Vagina (tissue), 2 donors: ENCODE measurements around the gene PPP2R2C. TPM values are rescaled to one million over a fixed set of nuclear protein-coding genes. Genes with fewer than 3 reads are reported as not detected.

Source experiments
- DNase-seq, 2 donors: peaks; one replicate each; pipeline ENCODE4 v3.0.0-alpha.2; 2017; ENCODE audit errors: extremely low spot score in 2 of 2
- H3K27ac ChIP-seq: fragments of 200-600 bp; sonication (generic); one replicate; pipeline ENCODE4 v1.5.1; 2019
- H3K27me3 ChIP-seq: fragments of 200-600 bp; sonication (generic); one replicate; pipeline ENCODE4 v1.5.1; 2019
- H3K36me3 ChIP-seq, 2 donors: fragments of 200-600 bp; sonication (generic); one replicate each; pipeline ENCODE4 v1.5.1; 2017 to 2019
- H3K4me1 ChIP-seq: fragments of 200-600 bp; sonication (generic); one replicate; pipeline ENCODE4 v1.5.1; 2019
- H3K4me3 ChIP-seq, 2 donors: fragments of 200-600 bp; sonication (generic); 1 replicate in 1 of 2; 2 replicates in 1 of 2; pipeline ENCODE4 v1.5.1; 2016 to 2019
- H3K9me3 ChIP-seq: fragments of 200-600 bp; sonication (generic); one replicate; pipeline ENCODE4 v1.5.1; 2019
- POLR2A ChIP-seq, 2 donors: fragments of 450-650 bp; IDR thresholded peaks; one replicate each; pipeline ENCODE4 v1.6.1; 2017; ENCODE audit warnings: antibody characterized with exemption in 2 of 2, mild to moderate bottlenecking in 2 of 2, moderate library complexity in 2 of 2
- POLR2AphosphoS5 ChIP-seq, 2 donors: sonication (generic); formaldehyde crosslinking; IDR thresholded peaks; one replicate each; pipeline ENCODE4 v1.9.0; 2017; ENCODE audit warnings: antibody characterized with exemption in 2 of 2, mild to moderate bottlenecking in 2 of 2, low read depth in 1 of 2; ENCODE audit not compliant: insufficient read depth in 1 of 2
- intact Hi-C: fragments of 100-400 bp; cut with DNase I; formaldehyde crosslinking; loops from one replicate; pipeline ENCODE4 v1.15.1; 2023
- total RNA-seq: library from RNA; depleted of rRNA; stranded (reverse); fragments of >200 nt; gene quantifications from one replicate; pipeline ENCODE4 v1.2.3, GENCODE V29; 2016
- TF ChIP-seq, protein P1 (sequence below), 3 experiments: fragments of 450-650 bp in 2 of 3; fragments of 200-600 bp in 1 of 3; sonication (generic) in 1 of 3; IDR thresholded peaks; one replicate each; pipeline ENCODE4 v1.5.1; 2017 to 2019; ENCODE audit warnings: antibody characterized with exemption in 3 of 3, mild to moderate bottlenecking in 2 of 3, moderate library complexity in 2 of 3

PPP2R2C gene
- total RNA-seq, 1 donor from 2014 or later, result 17.2 TPM

DNA sequence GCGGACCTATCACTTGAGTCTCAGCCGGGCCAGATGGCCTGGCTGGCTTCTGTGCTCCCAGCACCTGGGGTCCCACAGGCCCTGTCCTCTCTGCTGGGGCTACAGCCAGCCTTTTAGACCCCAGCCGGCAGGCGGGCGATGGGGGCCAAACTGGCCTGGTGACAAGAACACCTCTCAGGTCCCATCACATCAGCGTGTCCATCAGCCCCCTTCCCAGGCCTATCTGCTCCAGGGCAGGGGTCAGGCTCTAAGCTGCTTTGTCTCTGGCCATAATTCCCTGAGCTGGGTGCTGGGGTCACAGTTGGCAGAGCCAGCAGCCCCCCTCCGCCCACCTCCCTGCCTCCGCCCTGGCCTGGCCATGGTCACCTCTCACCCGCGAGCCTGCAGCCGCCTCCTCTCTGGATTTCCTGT, 77.7 kb downstream of the PPP2R2C start:
- H3K4me1 ChIP-seq, result peaks cover 24% of the 10 kb centered on the region
- intact Hi-C loops, result no loop called here
- H3K4me3 ChIP-seq, result no peak overlapping the region
- no peak for TF ChIP-seq POLR2A (IDR thresholded peaks at IDR 0.05)
- TF ChIP-seq, protein P1, sequence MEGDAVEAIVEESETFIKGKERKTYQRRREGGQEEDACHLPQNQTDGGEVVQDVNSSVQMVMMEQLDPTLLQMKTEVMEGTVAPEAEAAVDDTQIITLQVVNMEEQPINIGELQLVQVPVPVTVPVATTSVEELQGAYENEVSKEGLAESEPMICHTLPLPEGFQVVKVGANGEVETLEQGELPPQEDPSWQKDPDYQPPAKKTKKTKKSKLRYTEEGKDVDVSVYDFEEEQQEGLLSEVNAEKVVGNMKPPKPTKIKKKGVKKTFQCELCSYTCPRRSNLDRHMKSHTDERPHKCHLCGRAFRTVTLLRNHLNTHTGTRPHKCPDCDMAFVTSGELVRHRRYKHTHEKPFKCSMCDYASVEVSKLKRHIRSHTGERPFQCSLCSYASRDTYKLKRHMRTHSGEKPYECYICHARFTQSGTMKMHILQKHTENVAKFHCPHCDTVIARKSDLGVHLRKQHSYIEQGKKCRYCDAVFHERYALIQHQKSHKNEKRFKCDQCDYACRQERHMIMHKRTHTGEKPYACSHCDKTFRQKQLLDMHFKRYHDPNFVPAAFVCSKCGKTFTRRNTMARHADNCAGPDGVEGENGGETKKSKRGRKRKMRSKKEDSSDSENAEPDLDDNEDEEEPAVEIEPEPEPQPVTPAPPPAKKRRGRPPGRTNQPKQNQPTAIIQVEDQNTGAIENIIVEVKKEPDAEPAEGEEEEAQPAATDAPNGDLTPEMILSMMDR (IDR thresholded peaks at IDR 0.05), result no peak
- no peak for TF ChIP-seq POLR2AphosphoS5 (IDR thresholded peaks at IDR 0.05; ENCODE audit: insufficient read depth in 1 of 2, low read depth in 1 of 2)
- DNase-seq, result no peak
- H3K27ac ChIP-seq, result no peak overlapping the region
- no peaks in the 10 kb centered on the region for H3K9me3 ChIP-seq
- H3K27me3 ChIP-seq, result no peaks in the 10 kb centered on the region
- no peaks in the 10 kb centered on the region for H3K36me3 ChIP-seq

DNA sequence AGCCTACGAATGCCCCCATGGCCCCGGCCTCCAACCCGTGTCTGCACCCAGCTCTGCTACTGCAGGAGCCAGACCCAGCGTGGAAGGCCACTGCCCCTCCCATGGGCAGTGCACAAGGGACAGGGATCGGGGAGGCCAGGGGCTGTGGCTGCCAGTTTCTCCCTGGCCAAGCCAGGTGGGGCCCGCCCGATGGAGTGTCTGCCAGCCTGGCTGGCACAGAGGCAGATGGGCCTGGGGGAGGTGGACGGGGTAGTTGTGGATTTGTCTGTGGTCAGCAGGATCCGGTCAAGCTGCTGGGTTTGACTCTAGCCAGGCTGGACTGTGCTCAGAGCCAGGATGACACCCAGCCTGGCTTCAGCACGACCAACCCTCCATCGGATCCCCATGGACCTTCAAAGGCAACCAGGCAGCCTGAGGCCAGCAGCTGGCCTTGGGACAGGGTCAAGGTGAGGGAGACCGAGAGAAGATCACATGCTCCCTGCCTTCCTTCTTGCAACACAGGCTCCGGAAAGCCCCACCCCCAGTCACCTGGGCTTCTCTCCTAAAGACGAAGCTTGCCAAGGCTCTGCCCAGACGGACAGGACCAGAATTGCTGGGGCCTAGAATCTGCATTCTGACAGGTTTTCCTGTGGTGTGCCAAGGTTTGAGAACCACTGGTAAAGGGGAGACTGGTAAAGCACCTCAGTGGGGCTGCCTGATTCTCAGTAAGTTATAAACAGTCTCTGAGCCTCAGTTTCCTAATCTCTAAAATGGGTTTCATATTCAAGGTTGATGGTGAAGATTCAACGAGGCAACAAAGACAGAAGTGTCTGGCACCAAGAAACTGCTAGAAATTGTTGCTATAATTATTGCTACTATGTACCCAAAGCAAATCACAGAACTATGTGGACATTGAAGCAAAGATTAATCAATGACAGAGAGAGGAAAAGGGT, 78.6 kb downstream of the PPP2R2C start:
- no peak overlapping the region for H3K4me3 ChIP-seq
- no peaks in the 10 kb centered on the region for H3K27me3 ChIP-seq
- DNase-seq, result no peak
- H3K9me3 ChIP-seq, result no peaks in the 10 kb centered on the region
- intact Hi-C loops, result no loop called here
- no peak for TF ChIP-seq POLR2AphosphoS5 (IDR thresholded peaks at IDR 0.05; ENCODE audit: insufficient read depth in 1 of 2, low read depth in 1 of 2)
- TF ChIP-seq, protein P1 (IDR thresholded peaks at IDR 0.05), result no peak
- TF ChIP-seq POLR2A (IDR thresholded peaks at IDR 0.05), result no peak
- H3K27ac ChIP-seq, result no peak overlapping the region
- peaks cover 24% of the 10 kb centered on the region for H3K4me1 ChIP-seq
- no peaks in the 10 kb centered on the region for H3K36me3 ChIP-seq

DNA sequence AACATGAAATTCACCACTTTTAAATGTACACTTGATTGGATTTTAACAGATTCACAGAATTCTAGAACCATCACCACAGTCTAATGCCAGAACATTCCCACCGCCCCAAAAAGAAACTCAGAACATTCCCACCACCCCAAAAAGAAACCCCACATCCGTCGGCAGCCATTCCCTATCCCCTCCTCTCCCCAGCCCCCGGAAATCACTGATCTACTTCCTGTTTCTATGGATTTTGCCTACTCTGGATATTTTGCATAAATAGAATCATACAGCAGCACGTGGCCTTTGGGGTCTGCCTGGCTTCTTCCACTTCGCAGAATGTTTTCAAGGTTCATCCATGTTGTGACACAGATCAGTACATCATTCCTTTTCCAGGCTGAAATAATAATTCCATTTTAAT, 79.3 kb downstream of the PPP2R2C start:
- no peak overlapping the region for H3K27ac ChIP-seq

DNA sequence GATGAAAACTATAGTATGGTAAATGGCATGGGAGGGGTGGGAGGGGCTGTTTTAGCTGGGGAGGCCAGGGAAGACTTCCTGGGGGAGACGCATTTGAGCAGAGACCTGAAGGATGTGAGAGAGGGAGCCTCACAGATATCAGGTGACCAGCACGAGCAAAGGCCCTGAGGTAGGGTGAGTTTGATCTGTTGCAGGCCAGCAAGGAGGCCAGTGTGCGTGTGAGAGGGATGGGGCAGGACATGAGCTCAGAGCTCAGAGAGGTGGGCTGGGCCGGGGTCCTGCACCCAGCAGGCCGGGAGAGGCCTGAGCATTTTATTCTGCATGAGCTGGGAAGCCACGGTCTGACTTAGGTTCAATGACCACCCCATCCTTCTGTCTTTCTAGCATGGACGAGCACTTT, 80.0 kb downstream of the PPP2R2C start:
- no peaks in the 10 kb centered on the region for H3K36me3 ChIP-seq
- intact Hi-C loops, result no loop called here
- DNase-seq, result no peak
- peaks cover 24% of the 10 kb centered on the region for H3K4me1 ChIP-seq
- H3K4me3 ChIP-seq, result no peak overlapping the region
- no peak overlapping the region for H3K27ac ChIP-seq
- TF ChIP-seq POLR2A (IDR thresholded peaks at IDR 0.05) (no peak), POLR2AphosphoS5 (IDR thresholded peaks at IDR 0.05; ENCODE audit: insufficient read depth in 1 of 2, low read depth in 1 of 2) (no peak)
- TF ChIP-seq, protein P1 (IDR thresholded peaks at IDR 0.05), result no peak
- H3K9me3 ChIP-seq, result no peaks in the 10 kb centered on the region
- no peaks in the 10 kb centered on the region for H3K27me3 ChIP-seq

More for the DNA sequence above, 79.3 kb downstream of the PPP2R2C start:
- no peaks in the 10 kb centered on the region for H3K9me3 ChIP-seq
- no peak for TF ChIP-seq POLR2A (IDR thresholded peaks at IDR 0.05)
- TF ChIP-seq, protein P1 (IDR thresholded peaks at IDR 0.05), result no peak
- TF ChIP-seq POLR2AphosphoS5 (IDR thresholded peaks at IDR 0.05; ENCODE audit: insufficient read depth in 1 of 2, low read depth in 1 of 2), result no peak
- DNase-seq, result no peak
- intact Hi-C loops, result no loop called here
- no peaks in the 10 kb centered on the region for H3K36me3 ChIP-seq
- peaks cover 24% of the 10 kb centered on the region for H3K4me1 ChIP-seq
- H3K27me3 ChIP-seq, result no peaks in the 10 kb centered on the region
- no peak overlapping the region for H3K4me3 ChIP-seq

DNA sequence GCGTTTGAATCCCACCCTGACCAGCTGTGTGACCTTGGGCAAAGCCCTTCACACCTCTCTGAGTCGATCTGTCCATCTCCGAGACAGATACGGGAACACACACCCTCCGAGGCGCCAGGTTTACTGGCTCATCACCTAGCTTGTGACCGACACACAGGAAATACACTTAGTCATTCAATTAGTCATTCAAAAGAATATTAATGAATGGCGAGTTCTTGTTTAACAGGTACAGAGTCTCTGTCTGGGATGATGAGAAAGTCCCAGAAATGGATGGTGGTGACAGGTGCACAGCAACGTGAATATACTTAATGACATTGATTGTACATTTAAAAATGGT, 80.6 kb downstream of the PPP2R2C start:
- no peak for DNase-seq
- H3K36me3 ChIP-seq, result no peaks in the 10 kb centered on the region
- peak in 1 of 2 donors; percentile 65 for TF ChIP-seq POLR2AphosphoS5 (IDR thresholded peaks at IDR 0.05; ENCODE audit: insufficient read depth in 1 of 2, low read depth in 1 of 2)
- TF ChIP-seq, protein P1 (IDR thresholded peaks at IDR 0.05), result no peak
- peaks cover 21% of the 10 kb centered on the region for H3K4me1 ChIP-seq
- H3K4me3 ChIP-seq, result no peak overlapping the region
- H3K9me3 ChIP-seq, result no peaks in the 10 kb centered on the region
- intact Hi-C loops, result no loop called here
- peak overlapping the region; percentile 45 for H3K27ac ChIP-seq
- H3K27me3 ChIP-seq, result no peaks in the 10 kb centered on the region
